GM19395 (cell line): ENCODE data around the gene KRTAP4-12.
"Not testable (repeated sequence)": the region's sequence is repeated elsewhere in the genome, so short reads cannot be mapped to it uniquely, and the experiment has no call there.

Experiments used
- ATAC-seq: cut with Tn5 transposase; IDR thresholded peaks from one replicate; pipeline ENCODE4 v1.9.1; 2021; ENCODE audit warnings: mild to moderate bottlenecking, moderate library complexity; ENCODE audit not compliant: unreplicated experiment

The KRTAP4-12 gene

DNA sequence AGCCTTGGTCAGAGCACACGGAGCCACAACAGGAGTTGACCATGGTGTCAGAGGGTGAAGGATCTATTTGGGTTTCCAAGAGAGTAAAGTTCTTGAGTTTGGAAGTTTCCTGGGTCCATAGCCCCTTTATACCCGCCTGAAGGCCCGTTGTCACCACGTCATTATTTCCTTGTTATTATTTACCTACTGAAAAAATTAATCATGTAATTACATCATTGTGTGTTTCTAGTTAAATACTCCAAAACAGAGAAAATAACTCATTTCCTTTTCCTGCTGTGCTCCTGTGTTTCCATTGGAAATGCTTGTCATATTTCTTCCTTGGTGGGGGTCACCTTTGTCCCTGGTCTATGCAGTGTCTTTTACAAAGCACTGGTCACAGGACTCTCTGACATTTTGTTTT is 25.9 kb downstream of the KRTAP4-12 start, which contains the start of gene KRTAP4-8:
KRTAP4-8 (minus strand) TSS at position 101 of the 400 bp plus-strand sequence; CDS start at position 43, 58 bp downstream.
- ATAC-seq: no peak

DNA sequence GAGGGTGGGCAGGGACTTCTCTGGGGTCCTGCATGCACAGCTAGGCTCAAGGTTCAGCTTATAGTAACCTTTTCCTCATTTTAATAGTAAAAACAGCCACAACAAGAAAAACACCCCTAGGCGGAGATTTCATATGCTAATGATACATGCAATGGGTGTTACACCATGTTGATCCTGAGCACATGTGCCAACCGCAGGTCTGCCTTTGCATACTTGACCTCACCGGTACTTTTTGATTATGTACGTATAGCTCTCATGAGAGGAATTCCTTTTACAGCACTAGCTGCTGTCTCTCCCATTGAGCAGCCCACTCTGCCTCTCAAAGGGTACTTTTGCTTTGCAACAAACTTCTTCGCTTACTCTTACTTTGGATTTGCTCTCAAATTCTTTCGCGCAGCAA is 27.9 kb downstream of the KRTAP4-12 start:
- no peak for ATAC-seq

DNA sequence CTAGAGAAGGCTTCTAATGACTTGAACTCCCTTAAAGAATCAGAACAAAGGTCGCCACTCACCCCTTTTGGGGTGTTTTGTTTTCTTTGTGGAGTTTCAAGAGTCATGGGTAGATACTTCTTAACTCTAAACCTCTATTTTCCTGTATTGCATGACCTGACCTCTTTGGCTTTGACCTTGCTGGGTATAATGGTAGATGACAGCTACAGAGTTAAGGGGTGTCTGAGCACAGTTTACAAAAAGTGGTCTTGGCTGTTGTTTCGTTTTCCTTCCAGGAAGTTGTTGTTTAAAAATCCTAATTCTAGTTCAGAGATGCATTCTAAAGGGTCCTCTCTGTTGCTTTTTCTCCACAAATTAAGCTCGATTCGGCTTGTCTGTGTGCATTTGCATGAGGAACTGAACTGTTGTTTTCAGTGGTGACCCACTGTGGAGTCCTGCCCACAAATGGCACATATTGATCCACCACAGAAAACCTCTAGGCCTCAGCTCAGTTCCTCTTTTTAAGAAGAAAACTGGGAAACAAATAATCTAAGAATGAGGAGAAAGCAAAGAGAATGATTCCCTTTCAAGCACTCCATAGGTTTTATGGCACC is 35.1 kb downstream of the KRTAP4-12 start:
- not testable (repeated sequence) for ATAC-seq

DNA sequence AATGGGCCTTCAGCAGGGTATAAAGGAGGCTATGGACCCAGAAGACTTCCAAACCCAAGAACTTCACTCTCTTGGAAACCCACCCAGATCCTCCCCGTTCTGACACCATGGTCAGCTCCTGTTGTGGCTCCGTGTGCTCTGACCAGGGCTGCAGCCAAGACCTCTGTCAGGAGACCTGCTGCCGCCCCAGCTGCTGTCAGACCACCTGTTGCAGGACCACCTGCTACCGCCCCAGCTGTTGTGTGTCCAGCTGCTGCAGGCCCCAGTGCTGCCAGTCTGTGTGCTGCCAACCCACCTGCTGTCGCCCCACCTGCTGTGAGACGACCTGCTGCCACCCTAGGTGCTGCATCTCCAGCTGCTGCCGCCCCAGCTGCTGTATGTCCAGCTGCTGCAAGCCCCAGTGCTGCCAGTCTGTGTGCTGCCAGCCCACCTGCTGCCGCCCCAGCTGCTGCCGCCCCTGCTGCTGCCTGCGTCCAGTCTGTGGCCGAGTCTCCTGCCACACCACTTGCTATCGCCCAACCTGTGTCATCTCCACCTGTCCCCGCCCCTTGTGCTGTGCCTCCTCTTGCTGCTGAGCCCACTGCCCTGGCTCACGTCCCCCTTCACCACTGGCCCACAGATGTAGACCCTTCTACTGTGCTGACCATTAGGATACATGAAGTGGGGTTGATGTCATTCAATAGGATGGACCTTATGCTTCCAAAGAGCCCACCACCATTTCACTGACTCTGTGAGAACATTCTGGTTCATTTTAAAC is 39.7 kb downstream of the KRTAP4-12 start, which contains the start of gene KRTAP4-7:
KRTAP4-7 (plus strand) TSS at position 51 of the 757 bp plus-strand sequence; CDS start at position 108, 57 bp downstream.
- ATAC-seq: not testable (repeated sequence)

DNA sequence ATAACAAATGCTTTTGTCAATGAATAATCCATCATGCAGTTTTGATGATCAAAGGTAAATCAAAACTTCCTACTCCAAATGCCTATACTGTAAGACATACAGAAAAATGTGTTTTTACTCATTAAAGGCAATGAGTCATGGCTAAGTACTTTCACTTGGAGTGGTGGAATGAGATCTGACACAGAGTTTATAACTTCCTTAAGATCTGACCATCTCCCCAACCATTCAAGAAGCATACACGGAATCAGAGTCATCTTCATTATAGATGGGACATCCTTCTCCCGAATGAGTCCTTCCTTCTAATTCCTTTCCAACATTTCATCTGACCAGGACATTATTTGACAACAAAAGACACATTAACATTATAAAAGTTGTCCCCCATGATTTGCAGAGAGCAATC is 40.6 kb downstream of the KRTAP4-12 start:
- ATAC-seq: not testable (repeated sequence)

DNA sequence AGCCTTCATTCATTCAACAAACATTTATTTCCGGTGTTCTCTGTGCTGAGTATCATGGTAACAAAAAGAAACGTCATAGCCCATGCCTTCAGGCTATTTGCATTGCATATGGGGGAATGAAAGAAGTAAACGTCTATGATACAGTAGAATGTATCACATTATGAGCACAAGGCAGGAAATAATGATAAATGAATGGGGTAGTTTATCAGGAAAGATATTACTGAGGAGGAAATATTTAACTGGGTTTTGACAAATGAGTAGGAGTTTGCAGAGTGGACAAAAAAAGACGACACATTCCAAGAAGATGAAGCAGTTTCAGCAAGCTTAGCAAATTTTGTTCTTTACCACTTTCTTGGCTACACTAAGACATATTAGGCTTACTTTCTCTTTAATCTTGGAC is 41.4 kb downstream of the KRTAP4-12 start:
- no peak for ATAC-seq

DNA sequence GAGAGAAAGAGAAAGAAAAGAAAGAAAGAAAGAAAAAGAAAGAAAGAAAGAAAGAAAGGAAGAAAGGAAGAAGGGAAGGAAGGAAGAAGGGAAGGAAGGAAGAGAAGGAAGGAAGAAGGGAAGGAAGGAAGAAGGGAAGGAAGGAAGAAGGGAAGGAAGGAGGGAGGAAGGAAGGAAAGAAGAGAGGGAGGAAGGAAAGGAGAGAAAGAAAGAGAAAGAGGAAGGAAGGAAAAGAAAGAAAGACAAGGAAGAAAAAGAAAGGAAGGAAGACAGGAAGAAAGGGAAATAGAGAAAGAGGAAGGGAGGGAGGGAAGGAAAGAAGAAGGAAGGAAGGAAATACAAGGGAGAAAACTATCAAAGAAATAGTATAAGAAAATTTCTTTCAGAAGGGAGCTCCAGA is 47.2 kb downstream of the KRTAP4-12 start:
- ATAC-seq: no peak

DNA sequence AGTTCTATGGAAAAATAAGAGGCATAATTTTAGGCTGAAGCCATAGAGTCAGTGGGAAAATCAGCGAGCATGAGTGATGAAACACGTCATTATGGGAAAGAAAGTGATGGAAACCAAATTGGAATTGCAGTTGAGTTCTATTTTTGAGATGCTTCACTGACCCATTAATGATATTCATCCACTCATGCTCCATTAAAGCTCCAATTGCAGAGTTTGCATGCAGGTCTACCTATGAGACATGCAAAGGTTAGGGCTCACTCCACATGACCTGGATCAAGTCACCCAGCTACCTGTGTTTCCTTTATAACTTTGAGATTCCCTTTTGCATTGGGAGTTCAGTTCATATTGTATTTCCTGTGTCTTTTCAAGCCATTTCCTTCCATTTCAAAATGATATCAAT is 50.3 kb downstream of the KRTAP4-12 start:
- no peak for ATAC-seq
